Cardiac muscle cell (in vitro differentiated cells and primary cell): ENCODE results near the gene PITPNC1. TPM values are rescaled to one million over a fixed set of nuclear protein-coding genes. Genes with fewer than 3 reads are reported as not detected.

Experiments
- DNase-seq, 2 donors: peaks; one replicate each; pipeline versions ENCODE4 v3.0.0 to v3.0.0-alpha.2; 2010 to 2017; ENCODE audit warnings: low read depth in 1 of 2, low spot score in 1 of 2
- H3K27ac ChIP-seq: fragments of 200-600 bp; sonication (generic); 2 replicates; pipeline ENCODE4 v1.5.1; 2016
- H3K27me3 ChIP-seq: fragments of 200-600 bp; sonication (generic); 2 replicates; pipeline ENCODE4 v1.6.0; 2016; ENCODE audit warnings: control low read depth
- H3K36me3 ChIP-seq: fragments of 200-600 bp; sonication (generic); 2 replicates; pipeline ENCODE4 v1.5.1; 2016; ENCODE audit warnings: control low read depth
- H3K4me1 ChIP-seq: fragments of 200-600 bp; sonication (generic); 2 replicates; pipeline ENCODE4 v1.8.1; 2017; ENCODE audit warnings: low read depth, mild to moderate bottlenecking, mixed run types
- H3K4me3 ChIP-seq: fragments of 200-600 bp; sonication (generic); 2 replicates; pipeline ENCODE4 v1.5.1; 2016; ENCODE audit warnings: mild to moderate bottlenecking
- H3K9me3 ChIP-seq: fragments of 200-600 bp; sonication (generic); 2 replicates; pipeline ENCODE4 v1.5.1; 2017; ENCODE audit warnings: low read depth, mild to moderate bottlenecking, control low read depth
- polyA plus RNA-seq: library from polyadenylated mRNA; unstranded; fragments of >200 nt; fragmentation: Nextera tagmentation; extraction: Ambion mirVana; gene quantifications from 2 replicates; pipeline ENCODE4 v1.2.1, GENCODE V29; 2016
- total RNA-seq: library from RNA; depleted of rRNA; stranded (reverse); fragments of >200 nt; gene quantifications from 2 replicates; pipeline ENCODE4 v1.2.3, GENCODE V29; 2016
- TF ChIP-seq, protein P1 (sequence below): IDR thresholded peaks from 2 replicates; pipeline ENCODE4 v1.5.1; 2012; ENCODE audit warnings: low read depth, mild to moderate bottlenecking, low read length

PITPNC1 gene
- total and polyA plus RNA-seq, 2 experiments from 2014 or later, result 4.8 to 5.7 TPM

DNA sequence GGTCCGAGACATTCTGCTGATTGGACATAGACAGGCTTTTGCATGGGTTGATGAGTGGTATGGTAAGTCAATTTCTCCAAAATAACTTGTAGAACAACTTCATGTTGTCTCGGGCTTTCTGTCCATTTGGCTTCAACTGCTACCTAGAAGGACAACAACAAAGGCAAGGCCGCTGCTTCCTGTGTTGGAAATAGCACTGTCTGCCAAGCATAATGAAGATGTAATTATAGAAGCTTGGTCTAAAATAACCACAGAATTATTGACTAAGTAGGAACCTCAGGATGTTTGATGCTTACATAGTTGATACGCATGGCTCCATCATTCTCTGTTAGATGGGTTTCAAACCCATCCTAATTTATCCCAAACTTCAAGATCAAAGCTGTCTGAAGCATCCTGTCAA lies 298.4 kb downstream of the PITPNC1 start:
- TF ChIP-seq, protein P1, sequence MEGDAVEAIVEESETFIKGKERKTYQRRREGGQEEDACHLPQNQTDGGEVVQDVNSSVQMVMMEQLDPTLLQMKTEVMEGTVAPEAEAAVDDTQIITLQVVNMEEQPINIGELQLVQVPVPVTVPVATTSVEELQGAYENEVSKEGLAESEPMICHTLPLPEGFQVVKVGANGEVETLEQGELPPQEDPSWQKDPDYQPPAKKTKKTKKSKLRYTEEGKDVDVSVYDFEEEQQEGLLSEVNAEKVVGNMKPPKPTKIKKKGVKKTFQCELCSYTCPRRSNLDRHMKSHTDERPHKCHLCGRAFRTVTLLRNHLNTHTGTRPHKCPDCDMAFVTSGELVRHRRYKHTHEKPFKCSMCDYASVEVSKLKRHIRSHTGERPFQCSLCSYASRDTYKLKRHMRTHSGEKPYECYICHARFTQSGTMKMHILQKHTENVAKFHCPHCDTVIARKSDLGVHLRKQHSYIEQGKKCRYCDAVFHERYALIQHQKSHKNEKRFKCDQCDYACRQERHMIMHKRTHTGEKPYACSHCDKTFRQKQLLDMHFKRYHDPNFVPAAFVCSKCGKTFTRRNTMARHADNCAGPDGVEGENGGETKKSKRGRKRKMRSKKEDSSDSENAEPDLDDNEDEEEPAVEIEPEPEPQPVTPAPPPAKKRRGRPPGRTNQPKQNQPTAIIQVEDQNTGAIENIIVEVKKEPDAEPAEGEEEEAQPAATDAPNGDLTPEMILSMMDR, result no peak
- H3K9me3 ChIP-seq, result no peaks in the 10 kb centered on the region
- H3K4me3 ChIP-seq, result no peak overlapping the region
- DNase-seq, result no peak
- H3K4me1 ChIP-seq, result peaks cover 8% of the 10 kb centered on the region
- H3K36me3 ChIP-seq, result no peaks in the 10 kb centered on the region
- H3K27me3 ChIP-seq, result no peaks in the 10 kb centered on the region
- no peak overlapping the region for H3K27ac ChIP-seq

DNA sequence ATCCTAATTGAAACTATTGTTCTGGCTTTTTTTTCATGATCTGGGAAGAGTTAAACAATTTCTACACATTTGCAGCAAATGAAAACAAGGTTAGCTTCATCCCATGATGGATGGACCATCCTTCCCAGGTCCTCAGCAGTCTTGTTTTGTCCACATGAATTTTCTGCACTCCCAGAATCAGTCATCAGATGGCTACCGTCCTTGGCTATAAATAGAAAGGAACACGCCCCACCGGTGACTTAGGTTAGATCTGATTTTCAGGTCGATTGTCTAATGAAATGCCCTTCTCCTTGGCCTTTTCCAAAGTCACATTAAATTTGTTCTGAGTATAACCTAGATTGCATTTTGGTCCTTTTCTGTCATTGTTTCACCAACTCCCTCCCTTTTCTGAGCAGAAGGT lies 299.2 kb downstream of the PITPNC1 start:
- Histone ChIP-seq H3K27ac (no peak overlapping the region), H3K9me3 (no peaks in the 10 kb centered on the region), H3K36me3 (no peaks in the 10 kb centered on the region), H3K4me1 (peaks cover 8% of the 10 kb centered on the region), H3K27me3 (no peaks in the 10 kb centered on the region), H3K4me3 (no peak overlapping the region)
- TF ChIP-seq, protein P1, result no peak
- DNase-seq, result no peak

DNA sequence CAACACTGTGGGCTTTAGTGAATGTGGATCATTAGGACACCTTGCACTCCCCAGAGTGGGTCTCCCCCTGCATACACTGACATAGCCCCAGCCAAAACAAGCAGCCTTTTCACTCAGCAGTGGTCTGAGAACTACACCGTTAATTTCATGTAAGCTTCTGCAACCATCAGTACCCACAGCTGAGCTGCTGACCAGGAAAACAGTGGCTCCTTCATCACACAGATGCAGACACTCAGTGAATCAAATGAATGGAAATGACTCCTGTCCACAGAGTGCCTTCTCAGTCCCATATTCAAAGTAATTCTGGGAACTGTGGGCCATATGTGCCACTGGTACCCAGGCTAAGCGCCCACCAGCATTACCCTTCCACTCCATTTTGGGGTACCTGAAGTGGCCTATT lies 301.3 kb downstream of the PITPNC1 start:
- H3K36me3 ChIP-seq, result no peaks in the 10 kb centered on the region
- H3K9me3 ChIP-seq, result no peaks in the 10 kb centered on the region
- peaks cover 8% of the 10 kb centered on the region for H3K4me1 ChIP-seq
- TF ChIP-seq, protein P1, result no peak
- no peak overlapping the region for H3K27ac ChIP-seq
- H3K4me3 ChIP-seq, result no peak overlapping the region
- DNase-seq, result no peak
- no peaks in the 10 kb centered on the region for H3K27me3 ChIP-seq

DNA sequence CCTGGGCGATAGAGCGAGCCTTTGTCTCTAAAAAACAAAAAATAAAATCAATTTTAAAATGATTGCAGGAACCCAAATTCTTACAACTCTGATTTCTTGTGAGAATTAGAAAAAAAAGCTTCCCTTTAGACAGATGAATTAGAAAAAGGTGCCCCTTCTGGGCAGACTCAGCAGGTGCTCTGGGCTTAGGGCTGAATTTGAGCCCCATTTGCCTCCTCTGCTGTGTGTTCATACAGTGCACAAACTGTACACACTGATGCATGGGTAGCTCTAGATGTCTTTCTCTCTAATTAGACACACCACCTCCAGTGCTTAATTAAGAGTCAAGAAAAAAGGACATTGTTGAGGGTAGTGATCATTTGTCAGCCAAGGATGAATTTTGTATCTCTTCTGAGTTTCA lies 302.1 kb downstream of the PITPNC1 start:
- DNase-seq, result no peak
- H3K4me3 ChIP-seq, result no peak overlapping the region
- H3K27me3 ChIP-seq, result no peaks in the 10 kb centered on the region
- H3K9me3 ChIP-seq, result no peaks in the 10 kb centered on the region
- H3K4me1 ChIP-seq, result peaks cover 8% of the 10 kb centered on the region
- no peak overlapping the region for H3K27ac ChIP-seq
- H3K36me3 ChIP-seq, result no peaks in the 10 kb centered on the region
- TF ChIP-seq, protein P1, result no peak

DNA sequence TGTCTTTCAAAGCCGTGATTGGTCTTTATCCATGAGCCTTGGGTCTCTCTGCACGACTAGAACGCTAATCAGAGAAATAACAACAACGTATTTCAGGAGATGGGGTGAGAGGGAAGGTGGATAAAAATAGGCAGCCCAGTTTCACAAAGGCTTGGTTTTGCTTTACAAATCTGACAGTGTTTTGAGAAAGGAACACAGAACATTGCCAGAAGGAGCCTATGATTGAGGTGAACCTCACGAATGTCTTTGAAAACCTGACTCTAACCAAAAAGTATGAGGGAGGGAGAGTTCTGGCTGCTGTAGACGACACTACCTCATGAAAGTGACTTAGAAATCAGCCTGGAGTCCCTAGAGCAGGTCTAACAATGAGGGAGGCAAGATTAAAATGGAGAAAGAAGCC lies 302.6 kb downstream of the PITPNC1 start:
- DNase-seq, result no peak
- H3K36me3 ChIP-seq, result no peaks in the 10 kb centered on the region

More for the DNA sequence above, 302.6 kb downstream of the PITPNC1 start:
- no peaks in the 10 kb centered on the region for H3K27me3 ChIP-seq
- TF ChIP-seq, protein P1, result no peak
- peaks cover 8% of the 10 kb centered on the region for H3K4me1 ChIP-seq
- H3K4me3 ChIP-seq, result no peak overlapping the region
- no peaks in the 10 kb centered on the region for H3K9me3 ChIP-seq
- no peak overlapping the region for H3K27ac ChIP-seq
